OCI-LY7 (cell line): ENCODE measurements around the gene FAM222A. TPM values are rescaled to one million over a fixed set of nuclear protein-coding genes. Genes with fewer than 3 reads are reported as not detected.

Source experiments
- BruUV-seq: library from RNA; stranded (reverse); fragments of 400-500 nt; replicated peaks from 2 replicates; lab custom pipeline; 2021; lab: Mats Ljungman, UMichigan
- CTCF ChIA-PET: fragments of 300-600 bp; sonication (Branson Sonifier 250); formaldehyde crosslinking; loops from one replicate; lab custom pipeline; 2022; ENCODE audit warnings: antibody characterized with exemption; ENCODE audit not compliant: unreplicated experiment; lab: Charles Lee
- POLR2A ChIA-PET: fragments of 300-600 bp; sonication (Branson Sonifier 250); formaldehyde crosslinking; loops from one replicate; lab custom pipeline; 2022; ENCODE audit warnings: antibody characterized with exemption; lab: Charles Lee
- DNase-seq: peaks from one replicate; pipeline ENCODE4 v3.0.0-alpha.2; 2015; ENCODE audit warnings: low spot score
- H2AFZ ChIP-seq: fragments of 200-600 bp; sonication (generic), shearing (Covaris generic); 2 replicates; pipeline ENCODE4 v1.6.1; 2014; ENCODE audit warnings: mild to moderate bottlenecking, antibody characterized with exemption, low read length, moderate library complexity
- H3K27ac ChIP-seq: fragments of 200-600 bp; sonication (generic); 2 replicates; pipeline ENCODE4 v1.5.1; 2014; ENCODE audit warnings: mixed run types, low read depth, mild to moderate bottlenecking, moderate library complexity, low read length, inconsistent platforms; ENCODE audit not compliant: poor library complexity, severe bottlenecking
- H3K36me3 ChIP-seq: fragments of 200-600 bp; sonication (generic); 2 replicates; pipeline ENCODE4 v1.6.1; 2014; ENCODE audit warnings: mild to moderate bottlenecking, antibody characterized with exemption, low read length, moderate library complexity, mixed read lengths; ENCODE audit not compliant: insufficient read depth
- H3K4me1 ChIP-seq: fragments of 200-600 bp; sonication (generic); 2 replicates; pipeline ENCODE4 v1.5.1; 2014; ENCODE audit warnings: mild to moderate bottlenecking, low read length; ENCODE audit not compliant: insufficient read depth, poor library complexity, severe bottlenecking
- H3K4me2 ChIP-seq: fragments of 200-600 bp; sonication (generic); 2 replicates; pipeline ENCODE4 v1.6.1; 2014; ENCODE audit warnings: mild to moderate bottlenecking, low read length
- H3K4me3 ChIP-seq: fragments of 200-600 bp; sonication (generic); 2 replicates; pipeline ENCODE4 v1.5.1; 2014; ENCODE audit warnings: mild to moderate bottlenecking, low read depth, low read length; ENCODE audit not compliant: poor library complexity, severe bottlenecking
- H3K79me2 ChIP-seq: fragments of 200-600 bp; sonication (generic); 2 replicates; pipeline ENCODE4 v1.6.1; 2016; ENCODE audit warnings: low read depth, mild to moderate bottlenecking, low read length, moderate library complexity, mixed read lengths; ENCODE audit not compliant: insufficient read depth
- H3K9me2 ChIP-seq: fragments of 200-600 bp; sonication (generic); 2 replicates; pipeline ENCODE4 v1.6.1; 2016; ENCODE audit warnings: mild to moderate bottlenecking, low read length, mixed read lengths; ENCODE audit not compliant: insufficient read depth
- H3K9me3 ChIP-seq: fragments of 200-600 bp; sonication (generic); 2 replicates; pipeline ENCODE4 v1.6.1; 2014; ENCODE audit warnings: mild to moderate bottlenecking, mixed run types, low read length, mixed read lengths
- H4K20me1 ChIP-seq: fragments of 200-600 bp; sonication (generic); 2 replicates; pipeline ENCODE4 v1.6.1; 2014; ENCODE audit warnings: mild to moderate bottlenecking, antibody characterized with exemption, low read length, moderate library complexity, mixed read lengths; ENCODE audit not compliant: insufficient read depth
- EZH2phosphoT487 ChIP-seq: fragments of 200-600 bp; sonication (generic); IDR thresholded peaks from 2 replicates; pipeline ENCODE4 v1.6.1; 2018; ENCODE audit warnings: low read depth, borderline replicate concordance, mild to moderate bottlenecking, mixed run types, antibody characterized with exemption, low read length, moderate library complexity, mixed read lengths
- intact Hi-C: fragments of 100-400 bp; cut with micrococcal nuclease; formaldehyde crosslinking; loops from one replicate; pipeline ENCODE4 v1.10.0; 2022; ENCODE audit not compliant: unreplicated experiment
- total RNA-seq, 2 experiments: library from RNA; depleted of rRNA in 1 of 2; stranded (reverse); fragments of >200 nt in 1 of 2; shearing (Covaris generic) in 1 of 2; gene quantifications; 2 replicates each; pipeline ENCODE4 v1.2.3, GENCODE V29; 2014 to 2022
- TF ChIP-seq, protein P1 (sequence below): fragments of 200-600 bp; sonication (generic); conservative IDR thresholded peaks from 2 replicates; pipeline ENCODE4 v1.5.1; 2014; ENCODE audit warnings: mild to moderate bottlenecking, antibody characterized with exemption, low read length, moderate library complexity, mixed read lengths

The FAM222A gene
- total RNA-seq, 2 experiments from 2014 or later: 0.98 to 1.8 TPM

DNA sequence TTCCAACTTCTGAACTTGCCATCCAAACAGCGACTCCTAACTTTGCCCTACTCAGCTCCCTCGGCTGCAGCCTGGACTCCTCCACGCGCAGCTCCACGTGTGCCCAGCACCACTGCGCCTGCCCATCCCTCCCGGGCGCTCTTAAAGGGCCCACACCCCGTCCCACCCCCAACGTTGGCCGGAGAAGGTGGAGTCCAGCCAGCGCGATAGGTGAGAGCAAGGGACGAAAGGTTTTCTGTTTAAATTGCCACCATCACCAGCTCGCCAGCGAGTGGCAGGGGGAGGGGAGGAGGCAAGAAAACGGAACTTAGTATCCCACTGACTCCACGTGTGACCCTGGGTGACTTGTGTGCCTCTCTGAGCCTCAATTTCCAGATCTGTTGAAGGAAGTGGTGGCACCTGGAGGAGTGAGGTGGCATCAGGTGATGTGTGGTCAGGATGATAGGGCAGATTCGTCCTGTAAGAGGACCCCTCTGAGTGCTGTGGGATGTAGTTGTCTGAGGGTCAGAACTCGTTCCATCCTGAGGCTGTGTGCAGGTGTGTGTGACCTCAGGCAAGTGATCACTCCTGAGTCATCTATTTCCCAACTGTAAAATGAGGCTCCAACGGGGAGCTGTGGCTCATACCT lies 59.9 kb downstream of the FAM222A start:
- BruUV-seq: no TSS peak
- H3K4me1 ChIP-seq: peaks cover 10% of the 10 kb centered on the region
- no peak overlapping the region for H2AFZ ChIP-seq
- H3K9me2 ChIP-seq: no peaks in the 10 kb centered on the region
- H3K79me2 ChIP-seq: no peaks in the 10 kb centered on the region
- ChIA-PET CTCF (no interaction called here), POLR2A (no interaction called here)
- no peak overlapping the region for H3K4me2 ChIP-seq
- no peak overlapping the region for H3K4me3 ChIP-seq
- TF ChIP-seq, protein P1, sequence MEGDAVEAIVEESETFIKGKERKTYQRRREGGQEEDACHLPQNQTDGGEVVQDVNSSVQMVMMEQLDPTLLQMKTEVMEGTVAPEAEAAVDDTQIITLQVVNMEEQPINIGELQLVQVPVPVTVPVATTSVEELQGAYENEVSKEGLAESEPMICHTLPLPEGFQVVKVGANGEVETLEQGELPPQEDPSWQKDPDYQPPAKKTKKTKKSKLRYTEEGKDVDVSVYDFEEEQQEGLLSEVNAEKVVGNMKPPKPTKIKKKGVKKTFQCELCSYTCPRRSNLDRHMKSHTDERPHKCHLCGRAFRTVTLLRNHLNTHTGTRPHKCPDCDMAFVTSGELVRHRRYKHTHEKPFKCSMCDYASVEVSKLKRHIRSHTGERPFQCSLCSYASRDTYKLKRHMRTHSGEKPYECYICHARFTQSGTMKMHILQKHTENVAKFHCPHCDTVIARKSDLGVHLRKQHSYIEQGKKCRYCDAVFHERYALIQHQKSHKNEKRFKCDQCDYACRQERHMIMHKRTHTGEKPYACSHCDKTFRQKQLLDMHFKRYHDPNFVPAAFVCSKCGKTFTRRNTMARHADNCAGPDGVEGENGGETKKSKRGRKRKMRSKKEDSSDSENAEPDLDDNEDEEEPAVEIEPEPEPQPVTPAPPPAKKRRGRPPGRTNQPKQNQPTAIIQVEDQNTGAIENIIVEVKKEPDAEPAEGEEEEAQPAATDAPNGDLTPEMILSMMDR: no peak
- no peak for TF ChIP-seq EZH2phosphoT487
- H3K36me3 ChIP-seq: no peaks in the 10 kb centered on the region; the same call in 1 of the 2 replicates
- DNase-seq: no peak
- intact Hi-C loops: loop anchor here (2.0 kb wide), 1 partner anchor 345 kb away; no protein-coding TSS in a partner anchor
- no peak overlapping the region for H3K27ac ChIP-seq
- no peaks in the 10 kb centered on the region for H4K20me1 ChIP-seq
- no peaks in the 10 kb centered on the region for H3K9me3 ChIP-seq

GRCh38 chr12:109775172-109775881 lies 61.7 kb downstream of the FAM222A start:
- Histone ChIP-seq H3K27ac (no peak overlapping the region), H3K4me1 (peaks cover 10% of the 10 kb centered on the region), H3K4me2 (no peak overlapping the region), H3K9me2 (no peaks in the 10 kb centered on the region), H3K79me2 (no peaks in the 10 kb centered on the region), H3K9me3 (no peaks in the 10 kb centered on the region; the same call in 1 of the 2 replicates), H3K36me3 (no peaks in the 10 kb centered on the region; the same call in 1 of the 2 replicates), H3K4me3 (no peak overlapping the region), H2AFZ (no peak overlapping the region), H4K20me1 (no peaks in the 10 kb centered on the region)
- BruUV-seq: no TSS peak
- TF ChIP-seq, protein P1: peak; percentile 90
- no peak for TF ChIP-seq EZH2phosphoT487
- intact Hi-C loops: loop anchor here (1.0 to 2.0 kb wide), 3 partner anchors 178 to 347 kb away; no protein-coding TSS in a partner anchor
- DNase-seq: peak; percentile 62
- ChIA-PET POLR2A (interaction anchor here (0.7 kb wide), 1 partner anchor 520 kb away, joined by 3 read pairs; no protein-coding TSS in a partner anchor), CTCF (interaction anchor here (0.5 to 0.6 kb wide), 2 partner anchors 44 to 267 kb away, joined by 3 read pairs; no protein-coding TSS in a partner anchor)
